RPMI7951 (cell line): ENCODE measurements around the gene GTF2H1. TPM values are rescaled to one million over a fixed set of nuclear protein-coding genes. Genes with fewer than 3 reads are reported as not detected.
"Not testable (repeated sequence)": the region's sequence is repeated elsewhere in the genome, so short reads cannot be mapped to it uniquely, and the experiment has no call there.

Experiments
- DNase-seq: peaks from one replicate; pipeline ENCODE4 v3.0.0-alpha.2; 2012; ENCODE audit warnings: low read depth
- total RNA-seq: library from RNA; depleted of rRNA; stranded (reverse); fragments of >200 nt; shearing (Covaris generic); gene quantifications from 2 replicates; pipeline ENCODE4 v1.2.3, GENCODE V29; 2014

The GTF2H1 gene
- total RNA-seq, 1 experiment from 2014 or later = 74.5 TPM

DNA sequence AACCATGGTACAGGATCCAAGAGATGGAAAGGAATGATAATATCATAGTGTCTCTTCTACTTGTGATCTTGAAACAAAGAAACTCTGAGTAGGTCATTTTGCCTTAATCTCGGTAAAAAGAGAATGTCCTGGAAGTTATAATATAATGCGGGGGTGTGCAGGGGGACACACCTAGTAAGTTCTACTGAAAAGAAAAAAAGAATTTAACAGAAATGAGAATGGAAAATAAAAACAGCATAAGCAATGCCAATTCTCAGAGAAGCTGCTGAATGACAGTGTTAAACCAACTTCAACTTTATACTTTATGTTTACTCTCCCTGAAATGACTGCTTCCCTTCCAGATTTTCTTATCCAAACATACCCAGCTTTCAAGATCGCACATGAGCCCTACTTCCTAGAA is 2.5 kb upstream of the GTF2H1 start:
- DNase-seq = no peak

DNA sequence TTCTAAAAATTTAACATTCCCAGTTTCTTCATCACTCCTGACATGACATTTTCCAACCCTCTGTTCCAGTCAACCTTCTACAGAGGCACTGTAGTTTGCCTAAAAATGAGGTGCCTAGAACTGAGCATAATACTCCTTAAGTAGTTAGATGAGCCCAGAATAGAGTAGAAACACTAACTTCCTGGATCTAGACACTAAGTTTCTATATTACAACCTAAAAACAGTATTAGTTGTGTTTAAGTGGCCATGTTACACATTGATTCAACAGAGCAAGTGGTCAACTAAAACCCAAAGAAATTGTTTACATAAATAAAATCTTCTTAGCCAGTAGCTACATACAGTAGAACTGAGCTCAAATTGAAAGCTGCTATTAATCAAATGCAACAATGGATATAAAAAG is 1.8 kb upstream of the GTF2H1 start:
- DNase-seq = no peak

DNA sequence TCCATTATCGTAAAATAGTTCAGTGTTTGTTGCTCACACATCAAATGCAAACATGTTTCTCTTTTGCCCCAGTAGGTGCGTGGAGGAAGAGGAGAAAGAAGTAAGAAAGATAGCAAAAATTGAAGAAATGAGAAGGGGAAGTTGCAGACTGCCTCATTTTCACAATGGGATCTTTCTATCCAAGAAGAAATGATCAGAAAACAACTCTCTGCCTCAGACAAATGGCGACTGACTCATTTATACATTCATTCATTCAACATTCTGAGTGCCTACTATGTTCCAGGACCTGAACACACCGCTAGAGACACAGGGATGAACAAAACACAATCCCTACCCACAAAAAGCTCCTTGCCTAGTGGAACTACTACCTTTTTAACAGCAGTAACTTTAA is 794 bp upstream of the GTF2H1 start:
- DNase-seq = no peak

DNA sequence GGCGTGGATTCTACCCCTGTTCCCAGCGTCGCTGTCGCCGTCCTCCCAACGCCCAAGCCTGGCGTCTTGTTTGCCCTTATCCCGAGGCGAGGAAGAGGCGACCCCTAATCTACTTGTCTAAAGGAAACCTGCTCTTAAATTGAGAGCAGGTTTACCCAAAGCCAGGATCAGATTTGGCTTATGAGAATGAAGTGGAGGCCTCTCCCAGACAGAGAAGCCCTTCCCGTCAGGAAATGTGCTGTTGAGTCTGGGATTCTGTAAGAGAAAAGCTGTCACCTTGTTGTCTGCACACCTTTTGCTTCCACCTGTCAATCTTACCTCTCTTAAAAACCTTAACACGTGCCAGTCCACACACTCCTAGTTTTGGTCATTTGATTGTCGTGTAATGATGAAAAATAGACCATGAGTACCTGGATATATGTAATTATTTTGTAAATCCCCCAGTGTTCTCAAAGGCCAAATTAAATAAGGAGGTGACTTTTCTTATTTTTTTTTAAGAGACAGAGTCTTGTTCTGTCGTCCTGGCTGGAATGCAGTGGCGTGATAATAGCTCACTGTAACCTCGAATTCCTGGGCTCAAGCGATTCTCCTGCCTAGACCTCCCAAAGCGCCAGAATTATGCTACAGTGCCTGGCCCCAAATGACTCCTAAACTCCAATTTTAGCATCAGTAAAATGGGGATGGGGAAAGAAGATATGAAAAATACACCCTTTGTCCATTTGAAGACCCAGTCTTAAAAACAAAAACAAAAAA is 627 bp downstream of the GTF2H1 start:
- DNase-seq = peak; percentile 7

DNA sequence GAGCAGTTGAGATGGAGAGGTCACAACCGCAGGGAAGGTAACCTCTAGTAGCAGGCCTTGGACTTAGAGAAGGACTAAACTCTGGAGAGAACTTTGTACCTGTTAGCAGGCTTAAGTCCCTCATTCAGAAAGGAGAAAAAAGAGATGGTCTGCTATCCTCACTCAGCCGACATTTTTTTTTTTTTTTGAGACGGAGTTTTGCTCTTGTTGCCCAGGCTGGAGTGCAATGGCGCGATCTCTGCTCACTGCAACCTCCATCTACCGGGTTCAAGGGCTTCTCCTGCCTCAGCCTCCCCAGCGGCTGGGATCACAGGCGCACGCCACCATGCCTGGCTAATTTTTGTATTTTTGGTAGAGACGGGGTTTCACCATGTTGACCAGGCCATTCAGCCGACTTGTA is 1.5 kb downstream of the GTF2H1 start:
- not testable (repeated sequence) for DNase-seq

DNA sequence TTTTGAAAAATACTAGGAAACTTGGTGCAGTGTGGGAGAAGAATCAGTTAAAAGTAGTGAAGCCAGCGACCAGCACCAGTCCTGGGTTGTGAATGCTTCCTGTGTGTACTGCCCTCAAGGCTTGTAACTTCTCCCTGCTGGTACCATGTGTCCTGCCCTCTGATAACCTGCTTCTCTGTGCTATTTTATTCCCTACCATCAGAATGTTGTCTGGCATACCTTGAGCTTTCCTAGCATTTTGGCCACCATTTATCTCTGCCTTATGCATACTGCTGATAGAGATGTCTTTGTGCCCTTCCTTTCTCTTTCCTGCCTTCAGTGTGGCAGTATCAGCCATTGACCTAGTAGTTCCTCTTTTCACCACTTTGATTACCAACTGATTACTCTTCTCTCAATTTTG is 2.0 kb downstream of the GTF2H1 start:
- DNase-seq = no peak

DNA sequence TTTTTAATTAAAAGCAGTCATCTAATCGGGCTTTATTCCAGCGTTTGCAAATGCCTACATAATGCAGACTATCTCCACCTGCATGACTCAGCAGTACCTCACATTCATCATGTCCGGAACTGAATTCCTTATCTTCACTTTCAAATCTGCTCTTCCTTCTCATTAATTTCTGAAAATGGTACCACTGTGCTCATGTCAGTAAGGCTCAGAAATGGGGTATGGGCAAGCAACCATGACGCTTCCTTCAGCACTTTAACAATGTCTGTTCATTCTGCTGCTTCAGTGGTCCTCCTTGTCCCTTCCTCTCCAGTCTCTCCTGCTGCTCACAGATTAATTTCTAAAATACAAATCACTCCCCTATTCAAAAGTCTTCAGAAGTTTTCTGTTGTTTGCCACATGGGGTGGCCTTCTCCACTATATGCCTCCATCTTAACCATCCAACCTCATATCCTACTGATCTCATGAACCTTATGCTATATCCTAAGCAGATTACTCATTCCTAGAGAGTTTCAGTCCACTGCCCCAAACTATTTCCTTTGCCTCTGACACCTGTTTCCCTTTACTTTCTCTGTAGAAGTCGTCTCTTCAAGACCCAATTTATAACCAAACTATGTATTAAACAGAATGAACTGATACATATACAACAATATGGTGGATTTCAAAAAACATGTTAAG is 7.0 kb downstream of the GTF2H1 start:
- no peak for DNase-seq

DNA sequence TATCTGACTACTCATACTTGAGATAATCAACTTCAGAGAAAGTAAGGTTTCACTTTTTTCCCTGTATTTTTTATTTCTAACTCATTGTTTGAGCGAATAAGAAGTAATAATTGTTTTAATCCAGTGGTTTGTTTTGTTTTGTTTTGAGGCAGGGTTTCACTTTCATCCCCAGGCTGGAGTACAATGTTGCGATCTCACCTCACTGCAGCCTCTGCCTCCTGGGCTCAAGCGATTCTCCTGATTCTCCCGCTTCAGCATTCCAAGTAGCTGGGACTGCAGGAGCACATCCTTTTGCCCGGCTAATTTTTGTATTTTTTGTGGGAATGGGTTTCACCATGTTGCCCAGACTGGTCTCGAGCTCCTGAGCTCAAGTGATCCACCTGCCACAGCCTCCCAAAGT is 8.6 kb downstream of the GTF2H1 start:
- no peak for DNase-seq

DNA sequence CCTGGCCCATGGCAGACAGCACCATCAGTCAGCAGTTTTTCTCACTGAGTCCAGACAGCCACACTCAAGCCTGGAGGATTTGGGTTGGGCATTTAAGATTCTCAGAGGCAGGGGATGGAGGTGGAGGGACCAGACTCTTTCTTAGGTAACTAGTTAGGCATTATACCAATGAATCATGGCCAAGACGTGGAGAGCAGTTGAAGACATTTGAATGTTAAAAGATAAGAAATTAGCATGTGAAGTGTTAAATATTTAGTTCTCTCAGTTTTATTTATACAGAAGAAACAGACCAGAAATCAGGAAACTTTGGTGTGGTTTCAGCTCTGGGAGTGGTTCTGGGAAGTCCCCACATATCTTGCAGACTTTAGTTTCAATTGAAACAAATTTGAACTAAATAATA is 9.9 kb downstream of the GTF2H1 start:
- DNase-seq = no peak

DNA sequence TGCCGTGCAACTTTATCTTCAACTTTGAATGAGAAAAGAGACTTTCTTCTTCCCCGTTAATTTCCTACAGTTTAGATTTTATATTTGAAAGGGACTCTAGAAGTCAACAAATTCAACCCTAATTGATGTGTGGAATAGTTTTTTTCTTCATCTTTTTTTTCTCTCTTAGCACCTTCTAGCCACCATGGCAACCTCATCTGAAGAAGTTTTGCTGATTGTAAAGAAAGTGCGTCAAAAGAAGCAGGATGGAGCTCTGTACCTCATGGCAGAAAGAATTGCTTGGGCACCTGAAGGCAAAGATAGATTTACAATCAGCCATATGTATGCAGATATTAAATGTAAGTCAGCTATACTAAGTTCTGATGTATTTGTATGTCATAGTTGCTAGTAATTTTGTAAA is 10.5 kb downstream of the GTF2H1 start:
- no peak for DNase-seq

DNA sequence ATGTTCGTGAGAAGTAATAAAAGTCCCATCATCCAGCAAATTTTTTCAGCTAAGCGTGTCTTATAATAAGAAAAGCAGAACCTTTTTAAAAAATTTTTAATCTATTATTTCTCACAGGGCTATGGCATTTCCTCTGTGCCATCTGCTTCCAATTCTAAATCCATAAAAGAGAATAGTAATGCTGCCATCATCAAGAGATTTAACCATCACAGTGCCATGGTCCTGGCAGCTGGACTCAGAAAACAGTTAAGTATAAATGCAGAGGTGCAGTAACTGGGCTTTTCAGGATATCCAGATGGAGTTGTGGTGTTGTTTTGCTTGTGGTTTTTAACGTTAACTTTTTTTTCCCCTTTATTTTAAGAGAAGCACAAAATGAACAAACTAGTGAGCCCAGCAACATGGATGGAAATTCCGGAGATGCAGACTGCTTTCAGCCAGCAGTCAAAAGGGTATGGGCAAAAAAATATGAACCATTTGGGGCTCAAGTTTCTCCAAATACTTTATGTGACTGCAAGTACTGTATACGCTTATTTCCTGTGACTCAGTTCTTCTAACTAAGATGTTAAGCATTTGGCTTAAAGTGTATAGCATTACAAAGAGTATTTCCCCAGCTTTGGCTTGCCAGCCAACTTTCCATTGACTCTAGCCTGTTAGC is 25.2 kb downstream of the GTF2H1 start:
- DNase-seq = peak; percentile 25

DNA sequence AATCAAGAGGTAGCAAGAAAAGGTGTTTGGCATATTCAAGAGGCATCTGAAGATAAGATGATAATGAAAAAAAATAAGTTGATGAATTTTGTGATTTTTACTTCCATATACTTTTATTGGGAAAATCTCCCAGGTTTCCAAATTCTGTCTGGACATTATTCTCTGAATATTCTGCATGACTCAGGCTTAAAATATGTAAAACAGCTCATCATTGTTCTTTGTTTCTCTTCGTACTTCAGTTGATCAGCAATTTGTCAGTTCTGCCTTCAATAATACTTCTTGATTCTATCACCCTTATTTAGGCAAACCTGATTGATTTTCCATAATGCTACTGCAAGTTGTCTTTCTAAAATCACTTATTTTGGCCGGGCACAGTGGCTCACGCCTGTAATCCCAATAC is 30.2 kb downstream of the GTF2H1 start:
- DNase-seq = peak; percentile 6

DNA sequence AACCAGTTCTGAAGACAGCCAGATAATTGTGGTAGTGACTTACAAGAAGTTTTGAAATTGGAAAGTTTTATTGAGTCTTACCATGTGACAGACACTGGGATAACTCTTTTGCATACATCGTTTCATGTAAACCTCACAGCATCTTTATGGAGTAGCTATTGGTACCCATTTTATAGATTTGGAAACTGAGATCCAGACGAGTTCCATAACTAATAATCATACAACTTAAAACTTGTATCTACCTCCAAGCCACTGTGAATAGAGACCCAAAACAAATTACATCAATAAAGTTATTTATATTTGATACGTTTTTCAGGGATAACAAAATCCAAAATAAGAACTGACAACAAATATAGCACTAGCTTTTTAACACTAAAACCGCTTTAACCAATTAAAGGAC is 36.3 kb downstream of the GTF2H1 start:
- DNase-seq = no peak

DNA sequence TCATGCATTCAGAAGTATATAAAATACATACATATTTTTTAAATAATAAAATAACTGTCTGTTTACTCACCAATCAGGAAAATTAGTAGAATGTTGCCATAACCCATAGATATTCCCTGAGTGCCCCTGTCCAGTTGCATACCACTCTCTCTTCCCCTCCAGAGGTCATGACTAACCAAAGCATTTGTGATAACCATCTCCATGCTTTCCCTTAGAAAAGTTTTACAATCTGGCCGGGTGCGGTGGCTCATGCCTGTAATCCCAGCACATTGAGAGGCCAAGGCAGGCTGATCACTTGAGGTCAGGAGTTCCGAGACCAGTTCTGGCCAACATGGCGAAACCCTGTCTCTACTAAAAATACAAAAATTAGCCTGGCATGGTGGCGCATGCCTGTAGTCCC is 38.8 kb downstream of the GTF2H1 start:
- no peak for DNase-seq

DNA sequence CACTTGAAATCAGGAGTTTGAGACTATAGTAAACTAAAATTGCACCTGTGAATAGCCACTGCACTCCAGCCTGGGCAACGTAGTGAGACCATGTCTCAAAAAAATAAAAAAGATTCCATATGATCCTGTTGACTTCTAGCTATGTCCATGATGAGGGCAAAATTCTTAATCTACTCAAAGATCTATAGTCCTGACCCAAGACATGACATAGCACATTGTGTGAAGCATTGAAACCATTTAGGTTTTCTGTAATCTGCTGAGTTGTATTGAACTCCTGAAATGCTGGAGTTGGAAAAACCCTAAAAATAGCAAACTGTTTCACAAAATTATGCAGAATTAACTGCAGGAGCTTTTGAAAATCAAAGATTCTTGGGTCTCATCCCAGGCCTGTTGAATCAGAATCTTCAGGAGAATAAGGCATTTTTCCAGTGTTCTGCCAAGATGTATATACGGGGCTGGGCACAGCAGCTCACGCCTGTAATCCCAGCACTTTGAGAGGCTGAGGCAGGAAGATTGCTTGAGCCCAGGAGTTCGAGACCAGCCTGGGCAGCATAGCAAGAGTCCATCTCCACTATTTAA is 42.2 kb downstream of the GTF2H1 start:
- DNase-seq = no peak

DNA sequence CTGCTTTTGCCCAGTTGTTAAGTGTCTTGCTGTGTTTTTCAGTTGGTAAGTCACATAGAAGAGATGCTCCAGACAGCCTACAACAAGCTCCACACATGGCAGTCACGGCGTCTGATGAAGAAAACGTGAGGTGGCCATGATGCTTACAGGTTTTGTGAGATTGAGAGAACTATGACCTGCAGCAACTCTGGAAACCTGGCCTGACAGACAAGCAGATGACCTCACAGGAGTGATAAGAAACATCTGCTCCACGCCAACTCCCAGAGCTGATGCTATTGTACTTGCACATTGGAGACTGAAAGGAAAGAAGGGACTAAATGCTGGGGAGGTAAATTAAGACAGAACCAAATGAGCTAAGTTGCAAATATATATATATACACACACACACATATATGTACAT is 43.4 kb downstream of the GTF2H1 start:
- DNase-seq = no peak

DNA sequence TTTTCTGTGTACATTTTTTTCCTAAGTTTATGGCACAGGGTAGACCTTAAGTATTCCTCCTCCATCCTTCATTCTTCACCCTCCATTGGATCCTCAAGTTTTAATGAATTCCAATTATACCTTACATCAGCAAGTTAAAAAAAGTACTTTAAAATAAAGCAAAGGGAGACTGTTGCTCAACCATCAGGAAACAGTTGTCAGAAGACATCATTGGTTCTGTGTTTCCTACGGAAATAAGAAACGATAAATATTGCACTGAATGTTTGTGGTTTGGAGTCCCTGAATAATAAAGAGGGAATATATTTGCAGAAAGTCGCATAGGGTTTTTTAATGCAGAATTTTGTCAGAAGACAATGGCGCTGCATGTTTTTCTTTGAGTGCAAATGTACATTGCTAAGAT is 43.9 kb downstream of the GTF2H1 start:
- no peak for DNase-seq

DNA sequence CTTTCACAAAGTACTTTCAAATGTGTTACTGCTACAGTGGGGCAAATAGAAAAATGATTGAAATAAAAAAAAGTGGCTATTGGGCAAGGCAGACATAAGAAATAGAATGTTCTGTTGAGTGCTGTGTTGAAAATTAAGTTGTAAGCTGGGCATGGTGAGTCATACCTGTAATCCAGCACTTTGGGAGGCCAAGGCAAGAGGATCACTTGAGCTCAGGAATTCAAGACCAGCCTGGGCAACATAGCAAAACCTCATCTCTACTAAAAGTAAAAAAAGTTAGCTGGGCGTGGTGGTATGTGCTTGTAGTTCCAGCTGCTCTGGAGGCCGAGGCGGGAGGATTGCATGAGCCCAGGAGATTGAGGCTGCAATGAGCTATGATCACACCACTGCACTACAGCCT is 45.1 kb downstream of the GTF2H1 start:
- peak; percentile 11 for DNase-seq

DNA sequence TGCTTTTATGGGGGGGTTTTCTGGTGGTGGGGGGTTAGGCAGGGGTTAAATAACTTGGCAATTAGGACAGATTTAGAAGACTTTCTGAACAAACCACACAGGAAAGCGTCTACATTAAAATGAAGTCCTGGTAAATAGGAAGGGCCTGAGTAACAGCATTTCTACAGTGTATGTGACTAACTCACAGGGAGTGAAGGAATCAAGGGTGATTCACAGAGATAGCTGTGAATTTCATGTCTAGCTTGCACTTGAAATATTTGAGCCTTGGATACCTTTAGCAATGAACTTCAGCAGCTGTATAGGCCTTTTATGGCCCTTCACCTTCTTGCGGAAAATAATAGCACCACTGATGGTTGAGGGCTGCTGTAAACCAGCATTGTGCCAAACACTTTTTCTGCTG is 45.9 kb downstream of the GTF2H1 start:
- no peak for DNase-seq

DNA sequence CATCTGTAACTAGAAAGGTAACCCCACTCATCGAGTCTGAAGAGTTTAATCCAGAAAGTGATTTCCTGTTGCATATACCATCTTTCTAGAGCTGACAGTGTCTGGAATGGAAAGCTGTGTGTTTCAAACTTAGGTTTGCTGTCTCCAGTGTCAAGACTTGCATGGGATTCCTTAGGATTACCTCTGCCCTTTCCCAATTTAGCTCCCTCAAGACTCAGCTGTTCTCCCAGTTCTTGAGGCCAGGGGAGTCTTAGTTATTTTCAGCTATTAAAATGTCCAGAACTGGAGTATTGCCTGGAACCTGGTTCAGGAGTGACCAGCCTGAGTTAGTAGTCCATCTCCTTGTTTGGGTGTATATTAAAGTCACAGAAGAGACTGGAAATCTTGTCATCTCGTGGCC is 47.0 kb downstream of the GTF2H1 start:
- DNase-seq = no peak

DNA sequence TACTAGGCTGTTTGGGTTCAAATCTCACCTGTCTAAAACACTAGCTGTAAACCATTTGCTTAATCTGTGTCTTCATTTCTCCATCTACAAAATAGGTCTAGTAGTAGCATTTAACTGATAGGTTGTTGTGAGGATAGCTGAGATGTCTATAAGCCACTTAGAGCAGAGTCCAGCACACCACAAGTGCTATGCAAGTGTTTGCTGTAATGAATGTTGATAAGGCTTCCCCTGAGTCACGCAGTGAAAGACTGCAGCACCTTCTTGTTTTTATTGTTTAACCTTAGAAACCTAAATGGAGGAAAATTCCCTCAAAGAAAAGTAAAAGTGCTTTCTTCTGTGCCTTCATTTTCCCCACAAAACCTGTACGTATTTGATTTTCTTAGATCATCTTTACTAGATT is 48.9 kb downstream of the GTF2H1 start:
- DNase-seq = no peak

DNA sequence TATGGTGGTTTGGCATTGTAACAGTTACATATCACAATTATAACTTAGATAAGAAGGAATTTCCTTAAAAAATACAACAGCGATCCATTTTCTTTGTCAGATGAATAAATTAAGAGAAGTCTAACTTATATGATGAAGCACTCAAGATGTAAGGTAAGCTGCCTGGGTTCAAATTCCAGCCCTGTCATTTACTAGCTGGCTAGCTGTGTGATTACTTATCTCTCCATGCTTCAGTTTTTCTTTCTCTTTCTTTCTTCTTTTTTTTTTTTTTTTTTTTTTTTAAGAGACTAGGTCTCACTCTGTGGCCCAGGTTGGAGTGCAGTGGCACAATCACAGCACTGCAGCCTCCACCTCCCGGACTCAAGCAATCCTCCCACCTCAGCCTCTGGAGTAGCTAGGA is 49.8 kb downstream of the GTF2H1 start:
- no peak for DNase-seq

DNA sequence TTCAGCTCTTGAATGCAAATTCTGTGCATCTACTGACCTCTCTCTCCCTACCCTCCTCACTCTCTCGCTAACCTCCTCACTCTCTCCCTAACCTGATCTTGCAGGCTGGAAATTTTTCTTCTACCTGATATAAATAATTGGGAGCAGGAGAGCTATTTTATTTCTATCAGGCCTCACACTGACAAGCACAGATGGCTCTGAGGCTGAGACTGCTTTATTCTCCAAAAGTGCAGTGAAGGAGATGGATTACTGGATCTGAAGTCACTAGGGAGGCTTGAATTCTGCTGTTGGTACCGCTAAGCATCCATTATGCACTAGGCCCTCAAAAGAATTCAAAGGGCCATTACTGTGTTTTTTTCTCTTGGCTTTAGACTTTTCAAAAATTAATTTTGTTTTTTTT is 52.6 kb downstream of the GTF2H1 start:
- DNase-seq = no peak
